Stomach (tissue), 9 donors: ENCODE results near the gene PRKD3. TPM values are rescaled to one million over a fixed set of nuclear protein-coding genes. Genes with fewer than 3 reads are reported as not detected.

Experiments
- DNase-seq, 2 donors: peaks; one replicate each; pipeline versions ENCODE4 v3.0.0 to v3.0.0-alpha.2; 2013 to 2019
- H3K27ac ChIP-seq, 5 donors: fragments of 200-600 bp in 4 of 5; sonication (generic) in 4 of 5; one replicate each; pipeline ENCODE4 v1.5.1; 2013 to 2019; ENCODE audit warnings: mild to moderate bottlenecking in 1 of 5, moderate library complexity in 1 of 5
- H3K27me3 ChIP-seq, 3 donors: fragments of 200-600 bp; sonication (generic); one replicate each; pipeline ENCODE4 v1.5.1; 2017 to 2019; ENCODE audit warnings: mixed run types in 1 of 3
- H3K36me3 ChIP-seq, 4 donors: fragments of 200-600 bp; sonication (generic); 1 replicate in 3 of 4; 2 replicates in 1 of 4; pipeline ENCODE4 v1.5.1; 2016 to 2019
- H3K4me1 ChIP-seq, 4 donors: fragments of 200-600 bp; sonication (generic); one replicate each; pipeline ENCODE4 v1.5.1; 2016 to 2019
- H3K4me3 ChIP-seq, 4 donors: fragments of 200-600 bp; sonication (generic) in 3 of 4; one replicate each; pipeline ENCODE4 v1.5.1; 2016 to 2019; ENCODE audit warnings: mild to moderate bottlenecking in 1 of 4
- H3K9me3 ChIP-seq, 4 donors: fragments of 200-600 bp; sonication (generic); one replicate each; pipeline ENCODE4 v1.5.1; 2016 to 2019
- CTCF ChIP-seq, 7 experiments: fragments of 450-650 bp in 4 of 7; fragments of 200-600 bp in 3 of 7; sonication (generic) in 3 of 7; IDR thresholded peaks; one replicate each; pipeline ENCODE4 v1.5.1; 2016 to 2019; ENCODE audit warnings: antibody characterized with exemption in 7 of 7, control low read depth in 2 of 7, mild to moderate bottlenecking in 1 of 7
- EP300 ChIP-seq: sonication (generic); formaldehyde crosslinking; IDR thresholded peaks from one replicate; pipeline ENCODE4 v1.6.1; 2017; ENCODE audit warnings: antibody characterized with exemption
- POLR2A ChIP-seq, 4 donors: fragments of 450-650 bp; IDR thresholded peaks; one replicate each; pipeline ENCODE4 v1.6.1; 2016; ENCODE audit warnings: antibody characterized with exemption in 4 of 4, control low read depth in 2 of 4, mild to moderate bottlenecking in 1 of 4, moderate library complexity in 1 of 4
- POLR2AphosphoS5 ChIP-seq, 3 donors: sonication (generic); formaldehyde crosslinking; IDR thresholded peaks; one replicate each; pipeline ENCODE4 v1.6.1; 2016; ENCODE audit warnings: antibody characterized with exemption in 3 of 3
- WGBS, 5 donors: extraction: QIAGEN DNeasy Blood & Tissue Kit in 3 of 5; methylation state at CpG; one replicate each; pipeline versions ENCODE4 v1.1.5 to v1.1.7; 2013 to 2018; 5-methylcytosine and 5-hydroxymethylcytosine counted together
- intact Hi-C: fragments of 100-400 bp; cut with DNase I; formaldehyde crosslinking; loops from one replicate; pipeline ENCODE4 v1.15.1; 2023; ENCODE audit warnings: low total_unique reads
- polyA plus RNA-seq, 3 donors: library from polyadenylated mRNA; stranded (reverse); fragments of 200-250 nt; gene quantifications; one replicate each; pipeline ENCODE4 v1.2.3, GENCODE V29; 2013
- small RNA-seq, 4 donors: library from RNA; depleted of rRNA; stranded (forward); fragments of <200 nt; gene quantifications; one replicate each; pipeline ENCODE3, GENCODE V24; 2016
- total RNA-seq, 5 donors: library from RNA; depleted of rRNA; stranded (reverse); fragments of >200 nt; gene quantifications; one replicate each; pipeline versions ENCODE4 v1.1.0 to v1.2.3, GENCODE V29; 2014 to 2016
- donor health status: healthy with polysubstance abuse.
- donor health status: Bipolar disorder and iron deficiency.
- donor health status: healthy.

The PRKD3 gene
- total and polyA plus RNA-seq, 8 donors, result 4.2 to 86.5 (median 12.7) TPM

DNA sequence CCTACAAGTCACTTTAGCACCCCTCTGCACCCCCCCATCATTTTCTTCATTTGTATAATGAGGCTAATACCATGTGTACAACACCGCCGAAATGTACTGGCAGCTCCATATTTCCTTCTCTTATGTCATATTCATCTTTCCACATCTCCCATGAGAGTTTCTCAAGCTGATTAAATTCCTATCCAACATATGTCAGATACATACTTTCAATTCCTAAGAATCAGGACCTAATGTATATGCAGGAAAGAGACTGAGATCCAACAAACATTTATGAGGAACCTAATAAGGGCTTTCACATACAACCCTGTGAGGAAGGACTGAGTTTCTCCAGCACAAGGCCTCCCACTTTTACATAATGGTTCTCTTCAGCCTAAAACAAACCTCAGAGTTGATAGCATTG is 41.9 kb downstream of the PRKD3 start:
- peaks cover 0 to 10% (median 0%) of the 10 kb centered on the region in 4 donors for H3K4me1 ChIP-seq
- no peak overlapping the region for H3K4me3 ChIP-seq
- H3K27me3 ChIP-seq, result no peaks in the 10 kb centered on the region
- peak overlapping the region in 1 of 5 donors; percentile 19 for H3K27ac ChIP-seq
- no peak for DNase-seq
- intact Hi-C loops, result no loop called here
- H3K36me3 ChIP-seq, result peaks cover 0 to 83% (median 64%) of the 10 kb centered on the region in 4 donors
- TF ChIP-seq POLR2A (IDR thresholded peaks at IDR 0.05) (no peak), POLR2AphosphoS5 (IDR thresholded peaks at IDR 0.05) (no peak), CTCF (IDR thresholded peaks at IDR 0.05) (no peak), EP300 (no peak)
- no peaks in the 10 kb centered on the region for H3K9me3 ChIP-seq
- WGBS, 5 donors, result 91 to 100% (median 96%) methylated on average over 2 of the region's 2 CpGs

GRCh38 chr2:37281916-37282315 is 42.7 kb downstream of the PRKD3 start:
- Histone ChIP-seq H3K4me3 (no peak overlapping the region), H3K36me3 (peaks cover 0 to 82% (median 59%) of the 10 kb centered on the region in 4 donors), H3K27ac (no peak overlapping the region), H3K27me3 (no peaks in the 10 kb centered on the region), H3K4me1 (peaks cover 0 to 10% (median 0%) of the 10 kb centered on the region in 4 donors), H3K9me3 (no peaks in the 10 kb centered on the region)
- intact Hi-C loops, result no loop called here
- DNase-seq, result no peak
- no peak for TF ChIP-seq POLR2AphosphoS5 (IDR thresholded peaks at IDR 0.05)
- no peak for TF ChIP-seq CTCF (IDR thresholded peaks at IDR 0.05)
- no peak for TF ChIP-seq EP300
- TF ChIP-seq POLR2A (IDR thresholded peaks at IDR 0.05), result no peak
- 92 to 98% (median 94%) methylated on average over 1 of the region's 1 CpG for WGBS, 5 donors

DNA sequence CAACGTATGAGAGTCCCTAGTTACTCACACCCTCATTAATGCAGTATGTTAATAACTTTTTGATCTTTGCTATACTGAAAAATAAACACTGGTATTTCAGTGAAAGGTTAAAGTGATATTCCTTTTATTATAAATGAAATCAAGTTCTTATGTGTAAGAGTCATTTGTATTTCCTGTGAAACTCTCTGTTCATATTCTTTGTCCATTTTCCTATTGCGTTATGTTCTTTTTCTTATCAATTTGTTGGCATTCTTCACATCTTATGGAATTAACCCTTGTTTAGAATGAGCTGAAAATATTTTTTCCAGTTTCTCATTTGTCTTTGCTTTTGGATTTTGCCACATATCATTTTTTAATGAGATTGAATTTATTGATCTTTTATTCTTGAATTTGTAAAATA is 48.3 kb downstream of the PRKD3 start:
- no peak for DNase-seq
- intact Hi-C loops, result no loop called here
- 52 to 72% (median 56%) methylated on average over 2 of the region's 2 CpGs for WGBS, 5 donors
- Histone ChIP-seq H3K4me1 (no peaks in the 10 kb centered on the region), H3K4me3 (no peak overlapping the region), H3K27ac (no peak overlapping the region), H3K9me3 (no peaks in the 10 kb centered on the region), H3K36me3 (peaks cover 9 to 81% (median 76%) of the 10 kb centered on the region in 4 donors), H3K27me3 (no peaks in the 10 kb centered on the region)
- TF ChIP-seq POLR2AphosphoS5 (IDR thresholded peaks at IDR 0.05) (no peak), CTCF (IDR thresholded peaks at IDR 0.05) (no peak)

Small RNA genes within 50 kb of the gene (small RNA-seq; reads per million reads assigned to genes)
- gene RNU6-939P, result 0 reads per million in 4 donors

Other genes with a start within 250 kb of the PRKD3 start
- gene HEATR5B, start 240.5 kb downstream of the PRKD3 start, total RNA-seq, result 10 to 100 TPM; 24.8 to 95.1 (median 53.1) TPM
- 1 to 10 TPM; 3.2 to 6.1 (median 4.3) TPM for gene HEATR5B, start 240.5 kb downstream of the PRKD3 start, polyA plus RNA-seq
- gene GPATCH11, start 240.3 kb downstream of the PRKD3 start, total RNA-seq, result 1 to 10 TPM in 4 of 5 donors, under 1 TPM in 1; 0.45 to 7.9 (median 4.8) TPM
- 1 to 10 TPM; 2.2 to 6.7 (median 4.7) TPM for gene GPATCH11, start 240.3 kb downstream of the PRKD3 start, polyA plus RNA-seq
- 10 to 100 TPM in 4 of 5 donors, 1 to 10 TPM in 1; 7.5 to 55.3 (median 40.2) TPM for gene EIF2AK2, start 167.9 kb downstream of the PRKD3 start, total RNA-seq
- gene EIF2AK2, start 167.9 kb downstream of the PRKD3 start, polyA plus RNA-seq, result 1 to 10 TPM; 4.7 to 7.3 (median 5.2) TPM
- gene SULT6B1, start 136.2 kb downstream of the PRKD3 start, total RNA-seq, result not detected
- not detected for gene SULT6B1, start 136.2 kb downstream of the PRKD3 start, polyA plus RNA-seq
- 10 to 100 TPM in 3 of 5 donors, 1 to 10 TPM in 2; 2.9 to 37.9 (median 11.2) TPM for gene CEBPZOS, start 128.3 kb downstream of the PRKD3 start, total RNA-seq
- 10 to 100 TPM; 42.2 to 52.5 (median 45.7) TPM for gene CEBPZOS, start 128.3 kb downstream of the PRKD3 start, polyA plus RNA-seq
- gene CEBPZ, start 93.2 kb downstream of the PRKD3 start, total RNA-seq, result 10 to 100 TPM; 18.7 to 58.2 (median 43.4) TPM
- 10 to 100 TPM; 40.3 to 59.4 (median 54.2) TPM for gene CEBPZ, start 93.2 kb downstream of the PRKD3 start, polyA plus RNA-seq
- 10 to 100 TPM; 19.6 to 79.9 (median 26.4) TPM for gene NDUFAF7, start 93.2 kb downstream of the PRKD3 start, total RNA-seq
- gene NDUFAF7, start 93.2 kb downstream of the PRKD3 start, polyA plus RNA-seq, result 10 to 100 TPM in 1 of 3 donors, 1 to 10 TPM in 2; 7.3 to 11.1 (median 8.9) TPM
- gene QPCT, start 19.8 kb upstream of the PRKD3 start, total RNA-seq, result 10 to 100 TPM in 2 of 5 donors, 1 to 10 TPM in 2, not detected in 1; 1.3 to 26.6 (median 8.6) TPM
- 1 to 10 TPM; 1.6 to 4.4 (median 3.7) TPM for gene QPCT, start 19.8 kb upstream of the PRKD3 start, polyA plus RNA-seq